ENCODE results near the gene NDUFB10.

NDUFB10 gene

DNA sequence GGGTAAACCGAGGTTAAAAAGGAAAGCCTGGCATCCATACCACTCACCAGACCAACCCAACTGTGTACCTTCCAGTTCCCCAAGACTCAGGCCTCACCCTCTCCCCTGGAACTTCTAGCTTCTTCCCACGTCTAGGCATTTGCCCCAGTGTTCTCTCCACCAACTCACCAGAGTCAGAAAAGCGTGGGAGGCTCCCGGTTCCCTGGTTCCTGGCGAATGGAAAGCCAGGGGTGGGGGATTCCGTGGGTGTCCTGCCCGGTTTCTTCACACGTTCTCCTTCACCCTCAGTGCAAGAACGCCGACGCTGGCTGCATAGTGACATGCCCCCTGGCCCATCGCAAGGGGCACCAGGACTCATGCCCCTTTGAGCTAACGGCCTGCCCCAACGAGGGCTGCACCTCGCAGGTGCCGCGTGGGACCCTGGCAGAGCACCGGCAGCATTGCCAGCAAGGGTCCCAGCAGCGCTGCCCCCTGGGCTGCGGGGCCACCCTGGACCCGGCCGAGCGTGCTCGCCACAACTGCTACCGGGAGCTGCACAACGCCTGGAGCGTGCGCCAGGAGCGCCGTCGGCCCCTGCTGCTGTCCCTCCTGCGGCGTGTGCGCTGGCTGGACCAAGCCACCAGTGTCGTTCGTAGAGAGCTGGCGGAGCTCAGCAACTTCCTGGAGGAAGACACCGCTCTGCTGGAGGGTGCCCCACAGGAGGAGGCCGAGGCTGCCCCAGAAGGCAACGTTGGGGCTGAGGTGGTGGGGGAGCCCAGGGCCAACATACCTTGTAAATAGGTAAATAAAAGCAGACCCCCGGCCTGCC lies 9.0 kb downstream of the NDUFB10 start:
- no peak for DNase-seq (ENCODE audit: low read depth)
- H3K4me3 ChIP-seq (ENCODE audit: control insufficient read depth, low read depth, low read length) = no peak overlapping the region
- TF ChIP-seq, protein P1, sequence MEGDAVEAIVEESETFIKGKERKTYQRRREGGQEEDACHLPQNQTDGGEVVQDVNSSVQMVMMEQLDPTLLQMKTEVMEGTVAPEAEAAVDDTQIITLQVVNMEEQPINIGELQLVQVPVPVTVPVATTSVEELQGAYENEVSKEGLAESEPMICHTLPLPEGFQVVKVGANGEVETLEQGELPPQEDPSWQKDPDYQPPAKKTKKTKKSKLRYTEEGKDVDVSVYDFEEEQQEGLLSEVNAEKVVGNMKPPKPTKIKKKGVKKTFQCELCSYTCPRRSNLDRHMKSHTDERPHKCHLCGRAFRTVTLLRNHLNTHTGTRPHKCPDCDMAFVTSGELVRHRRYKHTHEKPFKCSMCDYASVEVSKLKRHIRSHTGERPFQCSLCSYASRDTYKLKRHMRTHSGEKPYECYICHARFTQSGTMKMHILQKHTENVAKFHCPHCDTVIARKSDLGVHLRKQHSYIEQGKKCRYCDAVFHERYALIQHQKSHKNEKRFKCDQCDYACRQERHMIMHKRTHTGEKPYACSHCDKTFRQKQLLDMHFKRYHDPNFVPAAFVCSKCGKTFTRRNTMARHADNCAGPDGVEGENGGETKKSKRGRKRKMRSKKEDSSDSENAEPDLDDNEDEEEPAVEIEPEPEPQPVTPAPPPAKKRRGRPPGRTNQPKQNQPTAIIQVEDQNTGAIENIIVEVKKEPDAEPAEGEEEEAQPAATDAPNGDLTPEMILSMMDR (conservative IDR thresholded peaks at IDR 0.05; ENCODE audit: control insufficient read depth, insufficient read depth, low read depth, low read length) = no peak

DNA sequence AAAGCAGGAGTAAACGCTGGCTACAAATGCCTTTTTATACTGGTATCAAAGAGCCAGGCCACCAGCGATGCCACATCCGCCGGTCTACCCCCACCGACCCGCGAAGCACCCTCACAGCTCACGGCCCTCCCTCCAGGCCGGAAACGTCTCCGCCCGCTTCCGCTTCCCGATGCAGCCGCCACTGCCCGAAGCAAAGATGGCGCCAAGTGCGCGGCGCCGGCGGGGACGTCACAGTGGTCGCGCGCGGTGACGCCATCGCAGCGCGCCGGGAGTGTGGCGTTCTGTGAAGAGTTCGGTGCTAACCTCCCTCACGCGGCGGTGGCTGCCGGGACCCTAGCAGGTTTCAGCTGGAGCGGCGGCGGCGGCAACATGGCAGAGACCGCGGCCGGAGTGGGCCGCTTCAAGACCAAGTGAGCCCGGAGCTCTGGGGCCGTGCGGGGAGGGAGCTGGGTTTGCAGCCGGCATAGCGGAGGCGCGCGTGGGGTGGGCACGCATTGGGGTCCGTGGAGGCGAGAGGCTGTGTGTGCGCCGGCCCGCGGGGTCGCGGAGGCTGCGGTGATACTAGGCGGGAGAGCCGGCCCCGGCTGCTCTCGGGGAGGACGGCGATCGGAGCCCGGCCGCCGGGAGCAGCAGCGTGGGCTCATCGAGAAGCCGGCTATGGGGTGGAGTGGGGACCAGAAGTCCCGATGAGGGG lies 12.6 kb downstream of the NDUFB10 start, which contains the start of gene TBL3:
Gene TBL3 (plus strand): TSS at position 258 of the 694 bp plus-strand sequence. CDS start 112 bp downstream, at position 370.
- peak; percentile 91 for DNase-seq (ENCODE audit: low read depth)
- H3K4me3 ChIP-seq (ENCODE audit: control insufficient read depth, low read depth, low read length) = peak within 1 kb of the TSS; percentile 82
- TF ChIP-seq, protein P1 (conservative IDR thresholded peaks at IDR 0.05; ENCODE audit: control insufficient read depth, insufficient read depth, low read depth, low read length) = no peak

DNA sequence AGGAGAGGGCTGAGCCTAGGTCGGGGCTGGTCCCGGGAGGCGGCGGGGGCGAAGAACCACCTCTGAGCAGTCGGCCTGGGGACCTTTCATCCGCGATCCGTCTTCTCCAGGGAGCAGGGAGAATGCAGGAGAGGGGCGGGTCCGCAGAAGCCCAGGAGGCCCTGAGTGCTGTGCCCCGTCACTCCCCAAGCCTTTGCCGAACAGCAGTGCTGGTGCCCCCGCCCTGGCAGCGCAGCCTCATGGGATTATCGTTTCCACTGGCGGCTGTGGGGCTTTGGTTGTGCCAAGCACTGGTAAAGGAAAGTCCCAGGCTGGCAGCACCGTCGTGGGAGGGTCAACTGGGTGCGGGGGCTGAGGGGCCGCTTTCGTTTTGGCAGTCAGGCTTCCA lies 13.1 kb downstream of the NDUFB10 start:
- TF ChIP-seq, protein P1 (conservative IDR thresholded peaks at IDR 0.05; ENCODE audit: control insufficient read depth, insufficient read depth, low read depth, low read length) = no peak
- peak overlapping the region; percentile 82 for H3K4me3 ChIP-seq (ENCODE audit: control insufficient read depth, low read depth, low read length)
- DNase-seq (ENCODE audit: low read depth) = no peak

DNA sequence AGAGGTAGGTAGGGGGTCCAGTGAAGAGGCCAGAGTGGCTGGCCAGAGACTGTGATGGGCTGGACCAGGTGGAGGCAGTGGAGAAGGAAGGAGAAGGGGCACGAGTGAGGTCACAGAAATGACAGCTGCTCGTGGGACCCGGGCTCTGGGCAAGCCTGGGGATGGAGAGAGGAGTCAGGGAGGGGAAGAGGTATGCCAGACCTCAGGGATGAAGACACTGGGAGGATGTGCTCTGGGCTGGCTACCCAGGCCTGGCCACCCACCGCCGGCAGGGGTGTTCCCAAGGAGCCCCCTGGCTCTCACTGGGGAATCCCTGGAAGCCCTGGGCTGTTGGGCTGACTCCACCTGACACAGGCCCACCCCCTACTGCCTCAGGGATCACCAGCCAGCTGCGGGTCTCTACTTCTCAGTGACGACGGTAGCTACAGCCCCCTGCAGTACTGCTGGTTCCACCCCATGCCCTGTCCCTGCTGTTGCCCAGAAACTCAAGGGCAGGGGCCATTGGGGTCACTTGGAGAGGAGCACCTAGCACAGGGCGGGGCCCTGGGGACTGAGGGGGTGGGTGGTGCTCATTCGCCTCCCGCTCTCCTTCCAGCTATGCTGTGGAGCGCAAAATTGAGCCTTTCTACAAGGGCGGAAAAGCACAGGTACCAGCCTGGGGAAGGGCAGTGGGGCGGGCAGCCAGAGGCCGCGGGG lies 14.3 kb downstream of the NDUFB10 start:
- no peak for DNase-seq (ENCODE audit: low read depth)
- H3K4me3 ChIP-seq (ENCODE audit: control insufficient read depth, low read depth, low read length) = no peak overlapping the region
- TF ChIP-seq, protein P1 (conservative IDR thresholded peaks at IDR 0.05; ENCODE audit: control insufficient read depth, insufficient read depth, low read depth, low read length) = no peak

- DNase-seq (ENCODE audit: low read depth) = no peak
- TF ChIP-seq, protein P1 (conservative IDR thresholded peaks at IDR 0.05; ENCODE audit: control insufficient read depth, insufficient read depth, low read depth, low read length) = no peak
- no peak overlapping the region for H3K4me3 ChIP-seq (ENCODE audit: control insufficient read depth, low read depth, low read length)
Observed at GRCh38 chr16:1974157-1975070, 15.1 kb downstream of the NDUFB10 start.

Data from fibroblast of mammary gland (primary cell).